ENCODE results near the gene CMTM4.

DNA sequence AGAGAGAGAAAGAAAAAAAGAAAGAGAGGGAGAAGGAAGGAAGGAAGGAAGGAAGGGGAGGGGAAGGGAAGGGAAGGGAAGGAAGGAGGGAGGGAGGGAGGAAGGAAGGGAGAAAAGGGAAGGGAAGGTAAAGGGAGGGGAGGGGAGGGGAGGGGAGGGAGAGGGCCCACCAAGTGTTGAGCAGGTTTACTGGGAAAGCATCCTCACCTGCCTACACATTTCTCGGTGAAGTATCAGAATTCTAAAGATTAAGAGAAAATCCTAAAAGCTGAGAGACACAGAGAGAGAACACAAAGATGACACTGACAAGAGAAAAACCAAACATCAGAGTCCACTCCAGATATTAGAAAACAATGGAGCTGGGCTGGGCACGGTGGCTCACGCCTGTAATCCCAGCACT lies 104.3 kb downstream of the CMTM4 start:
- TF ChIP-seq, protein P1, sequence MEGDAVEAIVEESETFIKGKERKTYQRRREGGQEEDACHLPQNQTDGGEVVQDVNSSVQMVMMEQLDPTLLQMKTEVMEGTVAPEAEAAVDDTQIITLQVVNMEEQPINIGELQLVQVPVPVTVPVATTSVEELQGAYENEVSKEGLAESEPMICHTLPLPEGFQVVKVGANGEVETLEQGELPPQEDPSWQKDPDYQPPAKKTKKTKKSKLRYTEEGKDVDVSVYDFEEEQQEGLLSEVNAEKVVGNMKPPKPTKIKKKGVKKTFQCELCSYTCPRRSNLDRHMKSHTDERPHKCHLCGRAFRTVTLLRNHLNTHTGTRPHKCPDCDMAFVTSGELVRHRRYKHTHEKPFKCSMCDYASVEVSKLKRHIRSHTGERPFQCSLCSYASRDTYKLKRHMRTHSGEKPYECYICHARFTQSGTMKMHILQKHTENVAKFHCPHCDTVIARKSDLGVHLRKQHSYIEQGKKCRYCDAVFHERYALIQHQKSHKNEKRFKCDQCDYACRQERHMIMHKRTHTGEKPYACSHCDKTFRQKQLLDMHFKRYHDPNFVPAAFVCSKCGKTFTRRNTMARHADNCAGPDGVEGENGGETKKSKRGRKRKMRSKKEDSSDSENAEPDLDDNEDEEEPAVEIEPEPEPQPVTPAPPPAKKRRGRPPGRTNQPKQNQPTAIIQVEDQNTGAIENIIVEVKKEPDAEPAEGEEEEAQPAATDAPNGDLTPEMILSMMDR (IDR thresholded peaks at IDR 0.05) = no peak
- TF ChIP-seq EZH2 (IDR thresholded peaks at IDR 0.05; ENCODE audit: borderline replicate concordance, insufficient read depth, low read depth, low read length, poor library complexity, severe bottlenecking) = no peak

All from B cell (primary cell).